Left hindlimb (tissue), 1 donor: Measurements from ENCODE around the gene CCDC81.

ENCODE experiments used
- DNase-seq: peaks from one replicate; pipeline ENCODE4 v3.0.0-alpha.2; 2018

CCDC81 gene

GRCh38 chr11:86469491-86470388 lies 95.1 kb downstream of the CCDC81 start:
- DNase-seq = no peak
